Epidermal melanocyte (primary cell): ENCODE results near the gene EFCAB9.

Experiments
- DNase-seq: peaks from one replicate; pipeline ENCODE4 v3.0.0; 2011; ENCODE audit warnings: low spot score; ENCODE audit not compliant: insufficient read length

Gene EFCAB9

GRCh38 chr5:172235827-172236736, 42.1 kb downstream of the EFCAB9 start:
- DNase-seq = no peak

GRCh38 chr5:172238334-172238733, 44.4 kb downstream of the EFCAB9 start:
- no peak for DNase-seq

- no peak for DNase-seq
Observed at GRCh38 chr5:172243302-172243701, 49.3 kb downstream of the EFCAB9 start.

GRCh38 chr5:172245046-172245445, 51.1 kb downstream of the EFCAB9 start:
- no peak for DNase-seq

GRCh38 chr5:172245703-172246125, 51.7 kb downstream of the EFCAB9 start:
- DNase-seq = no peak

- no peak for DNase-seq
Observed at GRCh38 chr5:172248637-172249036, 54.7 kb downstream of the EFCAB9 start.

GRCh38 chr5:172251419-172251818, 57.4 kb downstream of the EFCAB9 start:
- DNase-seq = no peak

GRCh38 chr5:172252501-172252900, 58.5 kb downstream of the EFCAB9 start:
- no peak for DNase-seq
